NK-92 (cell line): ENCODE results near the gene CDH23.

Experiments
- DNase-seq: peaks from one replicate; lab custom pipeline; 2025; ENCODE audit not compliant: unreplicated experiment; lab: John Stamatoyannopoulos, UW

CDH23 gene

DNA sequence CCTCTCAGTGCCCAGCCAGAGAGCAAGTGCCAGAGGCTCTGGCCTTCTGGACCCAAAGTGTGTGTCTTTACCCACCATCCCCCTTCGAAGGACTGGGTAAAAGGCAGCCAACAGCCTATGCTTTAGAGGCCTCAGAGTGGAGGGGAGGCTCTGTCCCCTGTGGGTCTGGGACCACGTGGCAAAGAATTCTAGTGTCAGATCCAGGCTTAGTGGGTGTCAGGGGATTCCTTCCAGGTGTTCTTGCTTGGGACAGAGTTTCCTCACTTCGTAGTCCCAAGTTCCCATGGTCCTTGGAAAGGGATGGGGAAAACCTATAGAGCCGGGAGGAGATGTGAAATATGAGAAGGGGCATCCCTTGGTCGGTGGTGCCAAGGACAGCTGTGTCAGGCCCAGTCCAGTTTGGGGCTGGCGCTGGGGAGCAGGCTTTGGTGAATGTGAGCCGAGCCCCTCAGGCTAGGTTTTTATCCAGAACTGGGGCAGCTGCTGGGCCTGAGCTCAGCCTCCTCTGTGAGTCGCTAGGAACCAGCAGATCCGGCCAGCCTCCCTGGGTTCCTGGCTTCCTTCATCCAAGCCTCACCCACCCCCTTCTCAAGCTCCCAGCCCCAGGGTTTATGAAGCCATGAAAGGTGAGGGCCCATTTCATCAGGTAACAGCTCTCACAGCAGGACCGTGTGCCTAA lies 251.7 kb downstream of the CDH23 start:
- no peak for DNase-seq

- DNase-seq = no peak
Observed at GRCh38 chr10:71648933-71649320, 252.2 kb downstream of the CDH23 start.

GRCh38 chr10:71649631-71650030 lies 252.9 kb downstream of the CDH23 start:
- DNase-seq = no peak

DNA sequence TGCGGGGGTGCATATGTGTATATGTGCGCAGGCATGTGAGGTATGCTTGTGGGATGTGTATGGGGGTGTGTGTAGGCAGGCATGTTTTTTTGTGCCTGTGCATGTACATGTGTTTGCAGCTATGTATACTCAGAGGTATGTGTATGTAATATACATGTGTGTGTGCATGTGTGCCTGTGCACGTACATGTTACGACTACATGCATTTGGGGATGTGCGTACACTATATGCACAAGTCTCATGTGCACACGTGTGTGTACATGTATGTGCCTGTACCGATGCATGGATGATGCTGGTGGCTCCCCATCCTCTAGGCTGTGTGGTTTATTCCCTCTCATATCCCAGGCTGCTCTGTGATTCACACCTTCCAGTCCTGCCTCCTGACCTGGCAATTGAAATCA lies 253.7 kb downstream of the CDH23 start:
- DNase-seq = no peak

- DNase-seq = no peak
Observed at GRCh38 chr10:71651428-71651827, 254.7 kb downstream of the CDH23 start.

DNA sequence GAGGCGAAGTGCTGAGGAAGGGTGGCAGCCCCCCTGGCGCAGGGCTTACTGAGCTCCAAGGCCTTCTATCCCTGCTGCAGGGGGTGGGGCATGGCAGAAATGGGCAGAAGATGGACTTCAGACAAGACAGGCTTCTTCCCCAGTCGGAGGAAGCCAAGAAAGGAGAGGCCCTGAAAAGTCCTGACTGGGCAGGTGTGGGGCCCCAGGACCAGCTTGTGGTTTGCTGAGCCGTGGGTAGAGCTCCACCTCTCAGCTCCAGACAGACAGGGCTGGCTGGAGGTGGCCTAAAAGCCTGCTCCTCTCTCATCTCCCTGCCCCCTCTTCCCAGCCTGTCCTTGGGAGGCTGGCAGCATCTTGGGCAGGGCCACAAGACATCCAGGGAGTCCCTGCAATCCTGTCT lies 255.2 kb downstream of the CDH23 start:
- no peak for DNase-seq

- no peak for DNase-seq
Observed at GRCh38 chr10:71653044-71653443, 256.3 kb downstream of the CDH23 start.

DNA sequence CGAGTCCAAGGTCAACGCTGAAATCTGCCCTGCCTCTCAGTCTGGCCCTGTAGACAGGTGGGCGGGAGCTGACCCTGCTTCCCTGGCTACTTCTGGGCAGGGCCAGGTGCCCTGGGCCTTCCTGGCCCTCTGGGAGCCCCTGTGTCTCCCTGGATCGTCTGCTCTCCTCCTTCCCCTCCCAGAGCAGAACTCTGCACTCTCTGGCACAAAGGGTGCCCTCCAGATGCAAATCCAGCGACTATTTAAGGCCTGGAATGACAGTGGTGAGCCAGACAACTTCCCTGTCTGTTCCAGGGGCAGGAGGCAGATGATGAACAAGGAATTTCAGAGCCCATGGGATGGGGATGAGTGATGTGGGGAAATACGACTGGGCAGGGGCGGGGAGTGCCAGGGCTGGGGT lies 259.5 kb downstream of the CDH23 start:
- no peak for DNase-seq

DNA sequence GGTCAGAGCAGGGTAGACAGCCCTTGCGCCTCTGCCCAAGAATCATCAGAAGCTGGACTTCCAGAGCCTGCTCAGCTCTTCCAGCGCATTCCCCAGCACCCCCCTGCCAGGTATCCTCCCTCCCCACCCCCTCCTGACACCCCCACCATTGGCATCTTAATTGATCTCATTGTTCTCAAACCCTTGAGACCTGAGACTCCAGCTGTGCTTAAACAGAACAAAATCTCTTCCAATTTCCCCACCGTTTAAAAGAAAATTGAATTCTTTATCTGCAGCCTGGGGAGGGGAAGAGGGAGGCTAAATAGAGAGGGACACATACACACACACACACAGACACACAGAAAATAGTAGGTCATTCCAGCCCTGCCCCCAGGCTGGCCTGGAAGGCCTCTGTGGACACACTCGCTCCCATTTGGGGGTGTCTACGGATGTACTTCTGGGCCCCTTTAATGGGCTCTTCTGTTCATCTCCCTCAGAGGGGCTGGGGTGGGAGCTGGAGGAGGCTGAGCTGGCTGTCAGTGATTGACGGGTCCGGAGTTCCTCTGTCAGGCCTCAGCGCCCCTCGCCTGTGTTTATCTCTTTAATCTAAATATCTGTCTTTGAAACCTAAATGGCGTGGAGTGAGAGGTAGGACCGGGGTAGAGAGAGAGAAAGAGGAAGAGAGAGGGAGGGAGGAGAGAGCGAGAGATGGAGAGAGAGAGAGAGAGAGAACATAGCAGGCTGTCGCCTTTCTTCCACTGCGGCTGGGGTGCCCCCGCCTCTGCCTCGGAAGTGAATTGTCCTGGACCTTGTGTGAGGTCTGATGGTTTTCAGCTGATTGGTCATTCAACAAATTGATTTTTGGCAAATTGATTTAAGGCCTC lies 261.1 kb downstream of the CDH23 start:
- DNase-seq = no peak

DNA sequence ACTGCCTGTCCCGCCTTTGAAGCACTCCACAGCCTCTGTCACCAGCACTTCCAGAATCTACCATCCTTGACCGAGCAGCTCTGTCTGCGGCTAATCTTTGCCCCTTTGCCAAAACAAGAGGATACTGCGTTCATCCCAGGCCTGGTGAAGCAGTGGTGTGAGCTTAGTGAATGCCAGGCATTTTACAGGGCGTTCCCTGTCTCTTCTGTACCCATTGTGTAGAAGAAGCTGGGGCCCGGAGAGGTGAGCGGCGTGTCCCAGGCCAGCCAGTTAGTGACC lies 261.7 kb downstream of the CDH23 start:
- no peak for DNase-seq

DNA sequence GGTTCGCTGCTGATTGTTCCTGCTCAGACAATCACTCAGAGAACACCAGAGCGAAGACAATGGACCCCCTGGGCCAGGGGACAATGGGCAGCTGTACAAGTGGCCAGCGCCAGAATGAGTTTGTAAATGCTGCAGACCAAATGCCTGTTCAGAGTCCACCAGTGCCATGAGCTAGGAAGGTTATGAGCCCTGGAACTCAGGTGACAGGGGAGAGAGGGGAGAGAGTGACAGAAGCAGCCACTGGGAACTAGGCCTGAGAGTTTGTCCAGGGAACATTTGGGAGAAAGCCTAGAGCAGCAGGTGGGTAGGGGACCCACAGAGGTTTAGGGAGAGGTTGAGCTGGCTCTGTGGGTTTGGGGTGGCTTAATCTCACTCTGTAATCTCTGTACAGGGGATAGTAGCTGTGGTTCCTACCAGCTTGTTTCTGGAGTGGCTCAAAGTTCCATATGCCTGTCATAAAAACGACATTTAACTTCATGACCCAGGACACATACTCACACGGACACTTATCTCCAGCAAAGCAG lies 262.5 kb downstream of the CDH23 start:
- no peak for DNase-seq

- DNase-seq = no peak
Observed at GRCh38 chr10:71659737-71660136, 263.0 kb downstream of the CDH23 start.

DNA sequence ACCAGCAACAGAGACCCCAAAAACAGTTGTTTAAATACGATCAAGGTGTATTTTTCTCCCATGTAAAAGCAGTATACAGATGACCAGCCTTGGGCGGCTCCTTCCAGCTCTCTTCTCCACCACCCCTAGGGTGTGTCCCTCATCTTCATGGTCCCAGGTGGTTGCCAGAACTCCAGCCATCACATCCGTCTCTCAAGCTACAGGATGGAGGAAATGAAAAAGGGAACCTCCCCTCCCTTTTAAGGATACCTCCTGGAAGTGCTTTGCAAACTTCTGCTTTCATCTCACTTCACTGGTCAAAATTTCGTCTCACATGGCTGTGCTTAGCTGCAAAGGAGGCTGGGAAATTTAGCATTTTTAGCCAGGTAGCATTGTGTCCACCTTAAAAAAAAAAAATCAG lies 263.6 kb downstream of the CDH23 start:
- DNase-seq = no peak

GRCh38 chr10:71661060-71661622 lies 264.4 kb downstream of the CDH23 start:
- no peak for DNase-seq

GRCh38 chr10:71661779-71662336 lies 265.1 kb downstream of the CDH23 start:
- DNase-seq = no peak

- DNase-seq = no peak
Observed at GRCh38 chr10:71663311-71663710, 266.6 kb downstream of the CDH23 start.

DNA sequence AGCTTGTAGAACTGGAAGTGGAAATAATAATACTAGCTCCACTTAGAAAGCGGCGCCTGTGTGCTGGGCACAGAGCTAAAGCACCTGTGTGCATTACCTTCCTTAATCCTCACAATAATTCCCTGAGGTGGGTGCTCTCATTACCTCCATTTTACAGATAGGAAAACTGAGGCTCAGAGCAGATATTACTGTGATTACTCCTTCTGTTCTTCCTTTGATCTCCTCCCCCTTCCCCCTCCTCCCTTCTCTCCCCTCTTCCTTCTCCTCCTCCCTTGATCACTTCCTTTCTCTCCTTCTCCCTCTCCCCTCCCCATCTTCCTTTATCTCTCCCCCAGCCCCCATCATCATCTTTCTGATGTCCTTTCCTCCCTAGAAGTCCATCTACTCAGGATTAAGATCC lies 267.9 kb downstream of the CDH23 start:
- no peak for DNase-seq

GRCh38 chr10:71665456-71665855 lies 268.7 kb downstream of the CDH23 start:
- no peak for DNase-seq

GRCh38 chr10:71666639-71667386 lies 270.1 kb downstream of the CDH23 start:
- DNase-seq = no peak

GRCh38 chr10:71667387-71667752 lies 270.6 kb downstream of the CDH23 start:
- DNase-seq = no peak
